Measurements from ENCODE around the gene CYP4A22. TPM values are rescaled to one million over a fixed set of nuclear protein-coding genes. Genes with fewer than 3 reads are reported as not detected.
A peak's percentile ranks its signal among the peaks of the same experiment; 100 is the strongest.

Gene CYP4A22
- total RNA-seq, 1 experiment from 2014 or later = not detected

- Histone ChIP-seq H3K4ac (ENCODE audit: low read depth, low read length) (no peak overlapping the region), H2BK20ac (ENCODE audit: low read depth, low read length, poor library complexity, severe bottlenecking) (no peak overlapping the region), H3K79me1 (ENCODE audit: insufficient read depth, low read depth, low read length, poor library complexity, severe bottlenecking) (no peaks in the 10 kb centered on the region), H3K14ac (ENCODE audit: insufficient read depth, low read length) (no peak overlapping the region; the same call in 1 of the 2 replicates), H3T11ph (ENCODE audit: low read length) (no peak overlapping the region), H2AFZ (ENCODE audit: low read length) (no peak overlapping the region), H4K5ac (ENCODE audit: insufficient read length, low read depth, low read length) (no peak overlapping the region), H3K79me2 (ENCODE audit: insufficient read depth, low read length) (no peaks in the 10 kb centered on the region), H3K9ac (ENCODE audit: extremely low read depth, insufficient read length, low read length) (no peak overlapping the region), H3K27ac (ENCODE audit: insufficient read length, low read depth, low read length) (no peak overlapping the region), H4K20me1 (ENCODE audit: control insufficient read depth, insufficient read depth, insufficient read length) (no peaks in the 10 kb centered on the region), H3K23me2 (ENCODE audit: insufficient read length, low read depth, low read length, poor library complexity, severe bottlenecking) (no peaks in the 10 kb centered on the region), H2AK5ac (ENCODE audit: insufficient read length, low read length) (no peak overlapping the region), H4K91ac (ENCODE audit: insufficient read length, low read depth, low read length) (no peak overlapping the region), H2BK120ac (ENCODE audit: low read depth, low read length, poor library complexity, severe bottlenecking) (no peak overlapping the region), H3K18ac (ENCODE audit: insufficient read length, low read depth, low read length) (no peak overlapping the region), H3K56ac (ENCODE audit: insufficient read length, low read depth, low read length) (no peak overlapping the region), H2BK5ac (ENCODE audit: insufficient read length, low read length) (no peak overlapping the region), H3K23ac (ENCODE audit: insufficient read length, low read depth, low read length) (no peak overlapping the region), H3K4me1 (ENCODE audit: insufficient read depth, low read length) (peaks cover 7% of the 10 kb centered on the region), H3K9me3 (ENCODE audit: control insufficient read depth, low read depth, low read length) (no peaks in the 10 kb centered on the region), H4K8ac (replicated peaks; ENCODE audit: insufficient read length, low read depth, low read length) (no peak overlapping the region), H2BK15ac (ENCODE audit: low read depth, low read length) (no peak overlapping the region), H3K27me3 (ENCODE audit: insufficient read depth, low read length) (peaks cover 7% of the 10 kb centered on the region; the same call in 1 of the 2 replicates), H3K4me2 (ENCODE audit: insufficient read depth, insufficient read length, low read length) (no peak overlapping the region), H2BK12ac (ENCODE audit: insufficient read length, low read depth, low read length) (no peak overlapping the region)
- DNase-seq = peak; percentile 18
- no CpG with 5 or more reads among the region's 6 CpGs for WGBS (ENCODE audit: extremely low coverage, insufficient read length, low lambda C conversion rate)
- no peak for TF ChIP-seq CTCF (conservative IDR thresholded peaks at IDR 0.05)
- H3K36me3 Mint-ChIP-seq (ENCODE audit: insufficient read depth in 1 of 3, low read depth in 3 of 3) = no peaks in the 10 kb centered on the region
- H3K4me3 Mint-ChIP-seq = no peak overlapping the region
- peaks cover 31 to 40% of the 10 kb centered on the region in 2 experiments for H3K4me1 Mint-ChIP-seq
- peaks cover 59% of the 10 kb centered on the region for H3K27me3 Mint-ChIP-seq (ENCODE audit: low read depth)
- no peaks in the 10 kb centered on the region for H3K9me3 Mint-ChIP-seq
- H3K27ac Mint-ChIP-seq = no peak overlapping the region
These were observed 53.6 kb downstream of the CYP4A22 start for GRCh38 chr1:47190857-47191256.
